Peyer's patch (tissue), 4 donors: Measurements from ENCODE around the gene PRKAR1B. TPM values are rescaled to one million over a fixed set of nuclear protein-coding genes. Genes with fewer than 3 reads are reported as not detected.

ENCODE experiments used
- DNase-seq, 3 donors: peaks; one replicate each; pipeline ENCODE4 v3.0.0-alpha.2; 2017 to 2019
- H3K27ac ChIP-seq, 4 donors: fragments of 200-600 bp; sonication (generic); one replicate each; pipeline ENCODE4 v1.5.1; 2016 to 2019
- H3K27me3 ChIP-seq, 2 donors: fragments of 200-600 bp; sonication (generic); one replicate each; pipeline ENCODE4 v1.5.1; 2019
- H3K36me3 ChIP-seq, 3 donors: fragments of 200-600 bp; sonication (generic); one replicate each; pipeline ENCODE4 v1.5.1; 2016 to 2019
- H3K4me1 ChIP-seq, 4 donors: fragments of 200-600 bp; sonication (generic); one replicate each; pipeline ENCODE4 v1.5.1; 2016 to 2019
- H3K4me3 ChIP-seq, 4 donors: fragments of 200-600 bp; sonication (generic); 1 replicate in 3 of 4; 2 replicates in 1 of 4; pipeline ENCODE4 v1.5.1; 2016 to 2019; ENCODE audit warnings: mild to moderate bottlenecking in 1 of 4
- H3K9me3 ChIP-seq, 4 donors: fragments of 200-600 bp; sonication (generic); one replicate each; pipeline ENCODE4 v1.5.1; 2016 to 2019; ENCODE audit warnings: mild to moderate bottlenecking in 1 of 4
- CTCF ChIP-seq, 6 experiments: fragments of 450-650 bp in 4 of 6; fragments of 200-600 bp in 2 of 6; sonication (generic) in 1 of 6; IDR thresholded peaks; one replicate each; pipeline ENCODE4 v1.5.1; 2017 to 2019; ENCODE audit warnings: antibody characterized with exemption in 6 of 6, mild to moderate bottlenecking in 3 of 6, moderate library complexity in 1 of 6
- POLR2A ChIP-seq, 2 donors: fragments of 450-650 bp; IDR thresholded peaks; one replicate each; pipeline ENCODE4 v1.5.1; 2017; ENCODE audit warnings: antibody characterized with exemption in 2 of 2, mild to moderate bottlenecking in 2 of 2, moderate library complexity in 2 of 2
- total RNA-seq, 4 donors: library from RNA; depleted of rRNA; stranded (reverse); fragments of >200 nt; gene quantifications; one replicate each; pipeline ENCODE4 v1.1.0, GENCODE V29; 2016

The PRKAR1B gene
- total RNA-seq, 4 donors from 2014 or later: 13.0 to 42.9 (median 17.0) TPM

GRCh38 chr7:727806-728460 is 852 bp upstream of the PRKAR1B start:
- H3K36me3 ChIP-seq: peaks cover 0 to 5% (median 0%) of the 10 kb centered on the region in 3 donors
- DNase-seq: peak in 1 of 3 donors; percentile 37
- no peaks in the 10 kb centered on the region for H3K9me3 ChIP-seq
- H3K27me3 ChIP-seq: no peaks in the 10 kb centered on the region
- TF ChIP-seq POLR2A (IDR thresholded peaks at IDR 0.05) (no peak), CTCF (IDR thresholded peaks at IDR 0.05) (no peak)
- peak overlapping the region; percentile 90 to 100 (median 98) for H3K4me3 ChIP-seq
- peak overlapping the region in 3 of 4 donors; percentile 8 to 77 (median 77) for H3K27ac ChIP-seq
- H3K4me1 ChIP-seq: peaks cover 0 to 37% (median 9%) of the 10 kb centered on the region in 4 donors

- Histone ChIP-seq H3K36me3 (peaks cover 0 to 5% (median 0%) of the 10 kb centered on the region in 3 donors), H3K27me3 (no peaks in the 10 kb centered on the region), H3K4me1 (peaks cover 0 to 30% (median 9%) of the 10 kb centered on the region in 4 donors), H3K9me3 (no peaks in the 10 kb centered on the region), H3K4me3 (peak overlapping the region; percentile 90 to 100 (median 98)), H3K27ac (peak overlapping the region; percentile 38 to 78 (median 77))
- DNase-seq: no peak
- TF ChIP-seq POLR2A (IDR thresholded peaks at IDR 0.05) (no peak), CTCF (IDR thresholded peaks at IDR 0.05) (peak in 1 of 6 experiments; percentile 1)
Observed at GRCh38 chr7:726854-727103, 302 bp downstream of the PRKAR1B start.

GRCh38 chr7:726084-726853 is 812 bp downstream of the PRKAR1B start, which contains the start of gene DNAAF5:
DNAAF5 (plus strand) TSS chr7:726699; CDS start chr7:726721, 22 bp downstream.
- Histone ChIP-seq H3K36me3 (peaks cover 0 to 5% (median 0%) of the 10 kb centered on the region in 3 donors), H3K9me3 (no peaks in the 10 kb centered on the region), H3K4me3 (peak within 1 kb of the TSS; percentile 90 to 100 (median 98)), H3K27me3 (no peaks in the 10 kb centered on the region), H3K4me1 (peaks cover 0 to 28% (median 9%) of the 10 kb centered on the region in 4 donors), H3K27ac (peak within 1 kb of the TSS; percentile 38 to 78 (median 77))
- TF ChIP-seq POLR2A (IDR thresholded peaks at IDR 0.05): no peak
- TF ChIP-seq CTCF (IDR thresholded peaks at IDR 0.05): peak in 1 of 6 experiments; percentile 4
- peak; percentile 79 to 93 (median 91) for DNase-seq

- Histone ChIP-seq H3K27me3 (no peaks in the 10 kb centered on the region), H3K27ac (no peak overlapping the region), H3K4me1 (peaks cover 0 to 23% (median 9%) of the 10 kb centered on the region in 4 donors), H3K4me3 (peak overlapping the region in 1 of 4 donors; percentile 99), H3K36me3 (peaks cover 0 to under 1% (median 0%) of the 10 kb centered on the region in 3 donors), H3K9me3 (no peaks in the 10 kb centered on the region)
- DNase-seq: no peak
- TF ChIP-seq CTCF (IDR thresholded peaks at IDR 0.05) (no peak), POLR2A (IDR thresholded peaks at IDR 0.05) (no peak)
Observed at GRCh38 chr7:725223-726005, 1.7 kb downstream of the PRKAR1B start.

- Histone ChIP-seq H3K27ac (no peak overlapping the region), H3K9me3 (no peaks in the 10 kb centered on the region), H3K4me1 (peaks cover 0 to 22% (median 9%) of the 10 kb centered on the region in 4 donors), H3K36me3 (no peaks in the 10 kb centered on the region), H3K27me3 (no peaks in the 10 kb centered on the region), H3K4me3 (no peak overlapping the region)
- TF ChIP-seq CTCF (IDR thresholded peaks at IDR 0.05): no peak
- TF ChIP-seq POLR2A (IDR thresholded peaks at IDR 0.05): no peak
- peak in 1 of 3 donors; percentile 6 for DNase-seq
Observed at GRCh38 chr7:724298-724697, 2.8 kb downstream of the PRKAR1B start.
